ENCODE data around the gene VWF. TPM values are rescaled to one million over a fixed set of nuclear protein-coding genes. Genes with fewer than 3 reads are reported as not detected.

Gene VWF
- polyA plus RNA-seq, 3 donors = 7.3 to 12.4 (median 12.1) TPM

- DNase-seq (ENCODE audit: extremely low read depth in 1 of 11, low read depth in 9 of 11, low spot score in 4 of 11) = no peak
Observed at GRCh38 chr12:6067152-6067916, 57.1 kb downstream of the VWF start.

- DNase-seq (ENCODE audit: extremely low read depth in 1 of 11, low read depth in 9 of 11, low spot score in 4 of 11) = no peak
Observed at GRCh38 chr12:6066651-6067050, 57.8 kb downstream of the VWF start.

- DNase-seq (ENCODE audit: extremely low read depth in 1 of 11, low read depth in 9 of 11, low spot score in 4 of 11) = no peak
Observed at GRCh38 chr12:6065863-6066199, 58.6 kb downstream of the VWF start.

GRCh38 chr12:6065131-6065862, 59.2 kb downstream of the VWF start:
- DNase-seq (ENCODE audit: extremely low read depth in 1 of 11, low read depth in 9 of 11, low spot score in 4 of 11) = no peak

GRCh38 chr12:6062757-6063735, 61.4 kb downstream of the VWF start:
- no peak for DNase-seq (ENCODE audit: extremely low read depth in 1 of 11, low read depth in 9 of 11, low spot score in 4 of 11)

GRCh38 chr12:6062395-6062756, 62.1 kb downstream of the VWF start:
- no peak for DNase-seq (ENCODE audit: extremely low read depth in 1 of 11, low read depth in 9 of 11, low spot score in 4 of 11)

- no peak for DNase-seq (ENCODE audit: extremely low read depth in 1 of 11, low read depth in 9 of 11, low spot score in 4 of 11)
Observed at GRCh38 chr12:6061660-6062059, 62.8 kb downstream of the VWF start.

- DNase-seq (ENCODE audit: extremely low read depth in 1 of 11, low read depth in 9 of 11, low spot score in 4 of 11) = no peak
Observed at GRCh38 chr12:6059860-6060565, 64.5 kb downstream of the VWF start.

GRCh38 chr12:6059221-6059620, 65.2 kb downstream of the VWF start:
- no peak for DNase-seq (ENCODE audit: extremely low read depth in 1 of 11, low read depth in 9 of 11, low spot score in 4 of 11)

- no peak for DNase-seq (ENCODE audit: extremely low read depth in 1 of 11, low read depth in 9 of 11, low spot score in 4 of 11)
Observed at GRCh38 chr12:6058481-6059161, 65.8 kb downstream of the VWF start.

- DNase-seq (ENCODE audit: extremely low read depth in 1 of 11, low read depth in 9 of 11, low spot score in 4 of 11) = no peak
Observed at GRCh38 chr12:6057700-6058099, 66.8 kb downstream of the VWF start.

GRCh38 chr12:6056406-6057240, 67.8 kb downstream of the VWF start:
- DNase-seq (ENCODE audit: extremely low read depth in 1 of 11, low read depth in 9 of 11, low spot score in 4 of 11) = peak in 1 of 11 donors; percentile 55

- peak in 1 of 11 donors; percentile 66 for DNase-seq (ENCODE audit: extremely low read depth in 1 of 11, low read depth in 9 of 11, low spot score in 4 of 11)
Observed at GRCh38 chr12:6053541-6053940, 70.9 kb downstream of the VWF start.

- DNase-seq (ENCODE audit: extremely low read depth in 1 of 11, low read depth in 9 of 11, low spot score in 4 of 11) = no peak
Observed at GRCh38 chr12:6052940-6053329, 71.5 kb downstream of the VWF start.

- no peak for DNase-seq (ENCODE audit: extremely low read depth in 1 of 11, low read depth in 9 of 11, low spot score in 4 of 11)
Observed at GRCh38 chr12:6052206-6052939, 72.1 kb downstream of the VWF start.

GRCh38 chr12:6049992-6050391, 74.5 kb downstream of the VWF start:
- DNase-seq (ENCODE audit: extremely low read depth in 1 of 11, low read depth in 9 of 11, low spot score in 4 of 11) = no peak

- no peak for DNase-seq (ENCODE audit: extremely low read depth in 1 of 11, low read depth in 9 of 11, low spot score in 4 of 11)
Observed at GRCh38 chr12:6049587-6049986, 74.9 kb downstream of the VWF start.
